SKM-1 (cell line): ENCODE data around the gene CCDC6.
"Not testable (repeated sequence)": the region's sequence is repeated elsewhere in the genome, so short reads cannot be mapped to it uniquely, and the experiment has no call there.

Experiments
- DNase-seq: peaks from one replicate; lab custom pipeline; 2025; ENCODE audit not compliant: unreplicated experiment; lab: John Stamatoyannopoulos, UW

CCDC6 gene

GRCh38 chr10:59906417-59907202, at the start of gene CCDC6:
Gene CCDC6 (minus strand): TSS chr10:59906556. CDS start chr10:59906424, 132 bp downstream.
- DNase-seq, result peak; percentile 82

- no peak for DNase-seq
These were observed 47.9 kb upstream of the CCDC6 start for GRCh38 chr10:59954296-59954695.

GRCh38 chr10:59953711-59954110, 47.4 kb upstream of the CCDC6 start:
- not testable (repeated sequence) for DNase-seq

GRCh38 chr10:59950105-59950504, 43.7 kb upstream of the CCDC6 start:
- DNase-seq, result no peak

GRCh38 chr10:59949608-59950007, 43.3 kb upstream of the CCDC6 start:
- DNase-seq, result no peak

GRCh38 chr10:59945991-59946390, 39.6 kb upstream of the CCDC6 start:
- no peak for DNase-seq

GRCh38 chr10:59945590-59945989, 39.2 kb upstream of the CCDC6 start:
- DNase-seq, result no peak

GRCh38 chr10:59944339-59944935, 38.1 kb upstream of the CCDC6 start:
- DNase-seq, result no peak

GRCh38 chr10:59942556-59942955, 36.2 kb upstream of the CCDC6 start:
- no peak for DNase-seq

- no peak for DNase-seq
These were observed 31.4 kb upstream of the CCDC6 start for GRCh38 chr10:59937720-59938119.

GRCh38 chr10:59934701-59935100, 28.3 kb upstream of the CCDC6 start:
- no peak for DNase-seq

GRCh38 chr10:59930788-59931521, 24.6 kb upstream of the CCDC6 start:
- not testable (repeated sequence) for DNase-seq

GRCh38 chr10:59926086-59926485, 19.7 kb upstream of the CCDC6 start:
- no peak for DNase-seq

GRCh38 chr10:59922907-59923306, 16.6 kb upstream of the CCDC6 start:
- no peak for DNase-seq

- DNase-seq, result no peak
These were observed 11.6 kb upstream of the CCDC6 start for GRCh38 chr10:59917922-59918321.

GRCh38 chr10:59913547-59914237, 7.3 kb upstream of the CCDC6 start:
- DNase-seq, result no peak

GRCh38 chr10:59910867-59911266, 4.5 kb upstream of the CCDC6 start:
- DNase-seq, result no peak

- no peak for DNase-seq
These were observed 3.5 kb upstream of the CCDC6 start for GRCh38 chr10:59909815-59910214.

- no peak for DNase-seq
These were observed 2.4 kb upstream of the CCDC6 start for GRCh38 chr10:59908808-59909143.

GRCh38 chr10:59907918-59908807, 1.8 kb upstream of the CCDC6 start:
- peak; percentile 45 for DNase-seq

GRCh38 chr10:59907537-59907917, 1.2 kb upstream of the CCDC6 start:
- no peak for DNase-seq
